ENCODE results near the gene RNF157. TPM values are rescaled to one million over a fixed set of nuclear protein-coding genes. Genes with fewer than 3 reads are reported as not detected.
"Not testable (repeated sequence)": the region's sequence is repeated elsewhere in the genome, so short reads cannot be mapped to it uniquely, and the experiment has no call there.

Gene RNF157
- total RNA-seq, 3 donors from 2014 or later = 11.6 to 45.8 (median 17.5) TPM

GRCh38 chr17:76234354-76234679, 6.0 kb downstream of the RNF157 start:
- no peak for ATAC-seq
- Histone ChIP-seq H3K9me3 (no peaks in the 10 kb centered on the region), H3K36me3 (ENCODE audit: low read depth) (no peaks in the 10 kb centered on the region), H3K4me1 (ENCODE audit: low read depth) (no peaks in the 10 kb centered on the region), H3K4me3 (no peak overlapping the region)
- no peak for TF ChIP-seq CTCF (IDR thresholded peaks at IDR 0.05)
- intact Hi-C loops (cut with DNase I, micrococcal nuclease) = no loop called here
- no peak for DNase-seq

GRCh38 chr17:76233588-76234353, 6.5 kb downstream of the RNF157 start:
- no peak for DNase-seq
- intact Hi-C loops (cut with DNase I, micrococcal nuclease) = no loop called here

GRCh38 chr17:76232342-76232741, 8.0 kb downstream of the RNF157 start:
- Histone ChIP-seq H3K4me3 (no peak overlapping the region), H3K4me1 (ENCODE audit: low read depth) (no peaks in the 10 kb centered on the region), H3K9me3 (no peaks in the 10 kb centered on the region), H3K36me3 (ENCODE audit: low read depth) (no peaks in the 10 kb centered on the region)
- DNase-seq = no peak
- TF ChIP-seq CTCF (IDR thresholded peaks at IDR 0.05) = no peak
- intact Hi-C loops (cut with DNase I, micrococcal nuclease) = no loop called here
- no peak for ATAC-seq

More at GRCh38 chr17:76233588-76234353, 6.5 kb downstream of the RNF157 start:
- no peak overlapping the region for H3K4me3 ChIP-seq
- H3K4me1 ChIP-seq (ENCODE audit: low read depth) = no peaks in the 10 kb centered on the region
- TF ChIP-seq CTCF (IDR thresholded peaks at IDR 0.05) = no peak
- no peak for ATAC-seq
- H3K36me3 ChIP-seq (ENCODE audit: low read depth) = no peaks in the 10 kb centered on the region
- no peaks in the 10 kb centered on the region for H3K9me3 ChIP-seq

GRCh38 chr17:76226749-76227148, 13.5 kb downstream of the RNF157 start:
- H3K4me3 ChIP-seq; DNase-seq; H3K4me1 ChIP-seq (ENCODE audit: low read depth); ATAC-seq; intact Hi-C loops (cut with DNase I, micrococcal nuclease); H3K9me3 ChIP-seq; H3K36me3 ChIP-seq (ENCODE audit: low read depth): not testable (repeated sequence)

GRCh38 chr17:76225373-76226086, 14.8 kb downstream of the RNF157 start:
- intact Hi-C loops (cut with DNase I, micrococcal nuclease); H3K4me3 ChIP-seq; DNase-seq; H3K36me3 ChIP-seq (ENCODE audit: low read depth); H3K9me3 ChIP-seq; H3K4me1 ChIP-seq (ENCODE audit: low read depth); ATAC-seq: not testable (repeated sequence)

- intact Hi-C loops (cut with DNase I, micrococcal nuclease) = no loop called here
- Histone ChIP-seq H3K4me3 (no peak overlapping the region), H3K36me3 (ENCODE audit: low read depth) (no peaks in the 10 kb centered on the region), H3K9me3 (no peaks in the 10 kb centered on the region), H3K4me1 (ENCODE audit: low read depth) (no peaks in the 10 kb centered on the region)
- ATAC-seq = no peak
- DNase-seq = no peak
- TF ChIP-seq CTCF (IDR thresholded peaks at IDR 0.05) = no peak
Observed at GRCh38 chr17:76223802-76224201, 16.5 kb downstream of the RNF157 start.

Data from mucosa of descending colon (tissue), 3 donors.